Gastrocnemius medialis (tissue), 4 donors: ENCODE measurements around the gene CDK11B. TPM values are rescaled to one million over a fixed set of nuclear protein-coding genes. Genes with fewer than 3 reads are reported as not detected.

Experiments used
- ATAC-seq, 2 donors: fragments of 150-250 bp; one replicate each; pipeline ENCODE4 v1.9.1; 2016
- DNase-seq, 2 donors: peaks; one replicate each; pipeline ENCODE4 v3.0.0-alpha.2; 2019
- H3K27ac ChIP-seq, 4 donors: fragments of 200-600 bp; sonication (generic); 1 replicate in 1 of 4; 2 replicates in 3 of 4; pipeline ENCODE4 v1.5.1; 2016 to 2018; ENCODE audit warnings: mild to moderate bottlenecking in 2 of 4, moderate library complexity in 1 of 4
- H3K27me3 ChIP-seq, 3 donors: fragments of 200-600 bp; sonication (generic) in 2 of 3; 1 replicate in 1 of 3; 2 replicates in 2 of 3; pipeline versions ENCODE4 v1.5.1 to v1.6.0; 2016 to 2019; ENCODE audit warnings: mild to moderate bottlenecking in 1 of 3, moderate library complexity in 1 of 3
- H3K36me3 ChIP-seq, 2 donors: fragments of 200-600 bp; sonication (generic) in 1 of 2; one replicate each; pipeline ENCODE4 v1.5.1; 2017 to 2018
- H3K4me1 ChIP-seq, 2 donors: fragments of 200-600 bp; sonication (generic) in 1 of 2; one replicate each; pipeline ENCODE4 v1.5.1; 2016 to 2017; ENCODE audit warnings: mild to moderate bottlenecking in 2 of 2
- H3K4me3 ChIP-seq, 4 donors: fragments of 200-600 bp; sonication (generic) in 3 of 4; 1 replicate in 1 of 4; 2 replicates in 3 of 4; pipeline ENCODE4 v1.5.1; 2016 to 2019; ENCODE audit warnings: mild to moderate bottlenecking in 2 of 4
- H3K9me3 ChIP-seq, 3 donors: fragments of 200-600 bp; sonication (generic) in 2 of 3; 1 replicate in 1 of 3; 2 replicates in 2 of 3; pipeline ENCODE4 v1.5.1; 2016 to 2019
- POLR2A ChIP-seq, 2 donors: fragments of 450-650 bp; IDR thresholded peaks; one replicate each; pipeline ENCODE4 v1.6.1; 2017; ENCODE audit warnings: antibody characterized with exemption in 2 of 2, mild to moderate bottlenecking in 2 of 2, moderate library complexity in 2 of 2
- in situ Hi-C, 4 donors: fragments of 200-750 bp; cut with MboI; loops; one replicate each; pipeline versions ENCODE4 v1.15.0 to v1.8.0; 2017; ENCODE audit warnings: low sequenced_read_pairs in 4 of 4
- intact Hi-C: fragments of 100-400 bp; cut with DNase I; formaldehyde crosslinking; loops from one replicate; pipeline ENCODE4 v1.15.1; 2023; ENCODE audit warnings: low total_unique reads
- total RNA-seq, 4 donors: library from RNA; depleted of rRNA; stranded (reverse); fragments of >200 nt; gene quantifications; one replicate each; pipeline versions ENCODE4 v1.1.0 to v1.2.3, GENCODE V29; 2016
- TF ChIP-seq, protein P1 (sequence below), 5 experiments: fragments of 450-650 bp in 3 of 5; fragments of 200-600 bp in 2 of 5; sonication (generic) in 2 of 5; IDR thresholded peaks in 4 of 5; conservative IDR thresholded peaks in 1 of 5; 1 replicate in 4 of 5; 2 replicates in 1 of 5; pipeline ENCODE4 v1.5.1; 2016 to 2019; ENCODE audit warnings: antibody characterized with exemption in 5 of 5, mild to moderate bottlenecking in 3 of 5, moderate library complexity in 3 of 5

CDK11B gene
- total RNA-seq, 4 donors from 2014 or later = 19.5 to 49.0 (median 42.2) TPM

DNA sequence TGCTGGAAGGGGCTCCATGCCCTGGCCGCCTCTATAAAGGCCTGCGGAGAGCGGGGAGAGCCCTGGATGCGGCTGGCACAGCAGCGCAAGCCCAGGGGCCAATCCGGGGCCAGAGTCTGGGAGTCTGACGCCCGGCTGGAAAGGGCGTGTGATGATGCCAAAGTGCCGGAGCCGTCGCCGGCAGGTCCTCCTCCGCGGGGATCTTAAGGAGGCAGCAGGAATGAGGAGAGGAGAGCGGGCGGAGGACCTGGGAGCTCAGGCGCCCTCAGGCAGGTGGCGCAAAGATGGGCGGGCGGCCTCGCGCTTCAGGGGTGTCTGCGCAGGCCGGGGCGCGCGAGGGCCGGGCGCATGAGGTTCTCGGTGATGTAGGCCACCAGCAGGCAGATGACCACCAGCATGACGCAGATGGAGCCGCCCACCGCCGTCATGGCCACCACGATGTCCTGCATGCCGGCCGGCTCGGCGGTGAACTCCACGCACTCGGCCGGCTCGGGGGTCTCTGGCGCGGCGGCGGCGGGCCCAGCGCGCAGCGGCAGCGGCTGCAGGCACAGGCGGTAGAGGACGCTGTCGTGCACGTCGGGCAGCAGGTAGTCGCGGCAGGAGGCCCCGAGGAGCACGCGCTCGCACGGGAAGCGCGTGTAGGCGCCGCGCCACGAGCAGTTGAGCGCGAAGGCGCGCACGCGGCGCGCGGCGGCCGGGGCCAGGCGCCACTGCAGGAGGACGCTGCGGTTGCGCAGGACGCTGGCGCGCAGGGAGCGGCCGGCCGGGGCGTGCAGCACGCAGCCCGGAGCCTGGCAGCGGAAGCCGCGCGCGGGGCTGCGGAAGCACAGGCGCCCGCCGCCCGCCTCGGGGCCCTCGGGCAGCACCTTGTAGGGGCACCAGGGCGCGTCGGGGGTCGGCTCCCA is 59.5 kb downstream of the CDK11B start:
- TF ChIP-seq, protein P1, sequence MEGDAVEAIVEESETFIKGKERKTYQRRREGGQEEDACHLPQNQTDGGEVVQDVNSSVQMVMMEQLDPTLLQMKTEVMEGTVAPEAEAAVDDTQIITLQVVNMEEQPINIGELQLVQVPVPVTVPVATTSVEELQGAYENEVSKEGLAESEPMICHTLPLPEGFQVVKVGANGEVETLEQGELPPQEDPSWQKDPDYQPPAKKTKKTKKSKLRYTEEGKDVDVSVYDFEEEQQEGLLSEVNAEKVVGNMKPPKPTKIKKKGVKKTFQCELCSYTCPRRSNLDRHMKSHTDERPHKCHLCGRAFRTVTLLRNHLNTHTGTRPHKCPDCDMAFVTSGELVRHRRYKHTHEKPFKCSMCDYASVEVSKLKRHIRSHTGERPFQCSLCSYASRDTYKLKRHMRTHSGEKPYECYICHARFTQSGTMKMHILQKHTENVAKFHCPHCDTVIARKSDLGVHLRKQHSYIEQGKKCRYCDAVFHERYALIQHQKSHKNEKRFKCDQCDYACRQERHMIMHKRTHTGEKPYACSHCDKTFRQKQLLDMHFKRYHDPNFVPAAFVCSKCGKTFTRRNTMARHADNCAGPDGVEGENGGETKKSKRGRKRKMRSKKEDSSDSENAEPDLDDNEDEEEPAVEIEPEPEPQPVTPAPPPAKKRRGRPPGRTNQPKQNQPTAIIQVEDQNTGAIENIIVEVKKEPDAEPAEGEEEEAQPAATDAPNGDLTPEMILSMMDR (IDR thresholded peaks at IDR 0.05 in 4 of 5, conservative IDR thresholded peaks at IDR 0.05 in 1 of 5) = no peak
- TF ChIP-seq POLR2A (IDR thresholded peaks at IDR 0.05) = no peak
- no peaks in the 10 kb centered on the region for H3K36me3 ChIP-seq
- no peak for ATAC-seq

DNA sequence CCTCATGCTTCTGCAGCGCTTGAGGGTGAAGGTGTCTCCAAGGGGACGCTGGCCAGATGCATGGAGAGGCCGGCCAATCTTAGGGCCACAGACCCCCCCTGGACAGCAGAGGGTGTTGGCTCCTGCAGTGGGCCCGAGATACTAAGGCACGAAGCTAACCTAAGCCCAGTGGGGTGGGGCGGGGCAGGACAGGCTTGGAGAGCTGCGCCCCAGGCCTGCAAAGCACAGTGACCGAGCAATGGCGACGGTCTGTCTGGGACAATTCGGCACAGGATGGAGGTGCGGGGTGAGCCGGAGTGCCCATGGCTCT is 60.1 kb downstream of the CDK11B start:
- peaks cover 34 to 43% (median 36%) of the 10 kb centered on the region in 3 donors for H3K27me3 ChIP-seq
- TF ChIP-seq POLR2A (IDR thresholded peaks at IDR 0.05) = no peak
- TF ChIP-seq, protein P1 (IDR thresholded peaks at IDR 0.05 in 4 of 5, conservative IDR thresholded peaks at IDR 0.05 in 1 of 5) = no peak
- H3K4me3 ChIP-seq = no peak overlapping the region
- no peaks in the 10 kb centered on the region for H3K36me3 ChIP-seq
- ATAC-seq = no peak
- H3K4me1 ChIP-seq = peaks cover 0 to 13% of the 10 kb centered on the region in 2 donors
- intact Hi-C loops (no loop called here), in situ Hi-C loops (no loop called here)
- H3K27ac ChIP-seq = no peak overlapping the region
- no peaks in the 10 kb centered on the region for H3K9me3 ChIP-seq
- DNase-seq = no peak

More for the DNA sequence above, 59.5 kb downstream of the CDK11B start:
- no peak overlapping the region for H3K4me3 ChIP-seq
- in situ Hi-C loops = no loop called here
- peaks cover 0 to 13% of the 10 kb centered on the region in 2 donors for H3K4me1 ChIP-seq
- intact Hi-C loops = no loop called here
- DNase-seq = no peak
- H3K27ac ChIP-seq = no peak overlapping the region
- no peaks in the 10 kb centered on the region for H3K9me3 ChIP-seq
- peaks cover 34 to 43% (median 40%) of the 10 kb centered on the region in 3 donors for H3K27me3 ChIP-seq

DNA sequence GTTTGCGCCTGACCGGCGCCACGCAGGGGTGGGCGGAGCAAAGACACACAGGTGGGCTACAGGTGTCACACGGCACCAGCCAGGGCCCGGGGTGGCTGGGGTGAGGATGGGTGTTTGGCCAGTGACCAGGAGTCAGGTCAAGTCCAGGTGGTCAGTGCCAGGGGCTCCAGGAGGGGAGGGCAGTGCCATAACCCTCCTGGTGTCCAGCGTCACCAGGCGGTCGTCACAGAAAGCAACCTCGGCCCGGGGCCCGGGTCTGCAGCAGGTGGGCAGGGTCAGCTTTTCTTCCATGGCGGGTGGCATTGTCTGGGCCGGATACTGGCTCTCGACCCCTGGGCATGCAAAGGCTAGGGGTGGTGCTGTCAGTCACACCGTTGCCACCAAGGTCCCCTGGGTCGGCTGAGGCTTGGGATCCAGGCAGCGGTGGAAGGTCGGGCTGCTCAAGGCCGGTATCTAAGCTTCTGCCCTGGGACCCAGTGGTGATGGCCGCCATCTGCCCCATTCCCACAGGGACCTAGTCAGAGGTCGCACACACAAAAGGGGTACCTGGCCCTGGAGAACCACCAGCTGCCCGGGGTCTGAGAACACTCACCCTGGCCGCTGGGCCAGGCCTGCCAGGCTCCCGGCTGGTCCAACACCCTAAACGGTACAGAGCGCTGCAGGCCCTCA is 60.6 kb downstream of the CDK11B start:
- H3K27ac ChIP-seq = no peak overlapping the region
- H3K4me3 ChIP-seq = no peak overlapping the region
- DNase-seq (no peak), ATAC-seq (no peak)
- intact Hi-C loops = no loop called here
- no peaks in the 10 kb centered on the region for H3K9me3 ChIP-seq
- H3K36me3 ChIP-seq = no peaks in the 10 kb centered on the region
- in situ Hi-C loops = no loop called here
- H3K27me3 ChIP-seq = peaks cover 32 to 43% (median 34%) of the 10 kb centered on the region in 3 donors
- TF ChIP-seq, protein P1 (IDR thresholded peaks at IDR 0.05 in 4 of 5, conservative IDR thresholded peaks at IDR 0.05 in 1 of 5) = no peak
- no peak for TF ChIP-seq POLR2A (IDR thresholded peaks at IDR 0.05)
- H3K4me1 ChIP-seq = peaks cover 0 to 13% of the 10 kb centered on the region in 2 donors

DNA sequence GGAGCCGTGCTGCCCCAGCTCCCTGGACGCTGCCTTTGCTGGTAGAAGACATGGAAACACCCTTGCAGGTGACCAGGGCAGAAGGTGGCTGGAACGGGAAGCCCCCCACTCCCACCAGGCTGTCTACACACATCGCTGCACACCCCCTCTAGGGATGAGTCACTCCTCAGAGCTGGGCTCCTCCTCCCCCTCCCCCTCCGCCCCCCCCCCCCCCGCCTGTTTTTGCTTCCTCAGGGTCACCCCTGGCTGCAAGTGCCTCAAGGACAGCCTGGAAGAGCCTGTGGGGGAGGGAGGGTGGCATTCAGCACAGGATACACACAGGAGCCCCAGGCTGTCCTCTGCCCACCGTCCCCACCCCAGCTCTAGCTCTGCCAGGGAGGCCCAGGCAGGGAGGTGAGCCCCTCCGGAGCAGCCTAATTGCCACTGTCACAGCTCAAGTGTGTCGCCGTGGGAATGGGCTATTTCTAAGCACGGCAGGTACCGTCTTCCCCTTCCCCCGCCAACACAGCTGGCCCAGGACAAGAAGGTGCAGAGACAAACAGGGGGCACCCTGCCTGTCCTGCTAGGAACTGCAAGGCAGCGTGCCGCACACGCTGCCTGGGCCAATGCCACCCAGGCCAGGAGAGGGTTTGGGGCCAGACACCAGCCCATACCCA is 61.4 kb downstream of the CDK11B start:
- Histone ChIP-seq H3K27me3 (peaks cover 32 to 42% (median 34%) of the 10 kb centered on the region in 3 donors), H3K36me3 (no peaks in the 10 kb centered on the region), H3K27ac (no peak overlapping the region), H3K4me3 (no peak overlapping the region), H3K9me3 (no peaks in the 10 kb centered on the region), H3K4me1 (peaks cover 0 to 13% of the 10 kb centered on the region in 2 donors)
- DNase-seq (no peak), ATAC-seq (peak in 1 of 2 donors; percentile 19)
- intact Hi-C loops = no loop called here
- TF ChIP-seq, protein P1 (IDR thresholded peaks at IDR 0.05 in 4 of 5, conservative IDR thresholded peaks at IDR 0.05 in 1 of 5) = peak in 1 of 5 experiments; percentile 9
- TF ChIP-seq POLR2A (IDR thresholded peaks at IDR 0.05) = no peak
- in situ Hi-C loops = no loop called here
